OCI-LY7 (cell line): ENCODE results near the gene RPL35.

Experiments used
- EZH2phosphoT487 ChIP-seq: fragments of 200-600 bp; sonication (generic); IDR thresholded peaks from 2 replicates; pipeline ENCODE4 v1.6.1; 2018; ENCODE audit warnings: low read depth, borderline replicate concordance, mild to moderate bottlenecking, mixed run types, antibody characterized with exemption, low read length, moderate library complexity, mixed read lengths
- TF ChIP-seq, protein P1 (sequence below): fragments of 200-600 bp; sonication (generic); conservative IDR thresholded peaks from 2 replicates; pipeline ENCODE4 v1.5.1; 2014; ENCODE audit warnings: mild to moderate bottlenecking, antibody characterized with exemption, low read length, moderate library complexity, mixed read lengths

DNA sequence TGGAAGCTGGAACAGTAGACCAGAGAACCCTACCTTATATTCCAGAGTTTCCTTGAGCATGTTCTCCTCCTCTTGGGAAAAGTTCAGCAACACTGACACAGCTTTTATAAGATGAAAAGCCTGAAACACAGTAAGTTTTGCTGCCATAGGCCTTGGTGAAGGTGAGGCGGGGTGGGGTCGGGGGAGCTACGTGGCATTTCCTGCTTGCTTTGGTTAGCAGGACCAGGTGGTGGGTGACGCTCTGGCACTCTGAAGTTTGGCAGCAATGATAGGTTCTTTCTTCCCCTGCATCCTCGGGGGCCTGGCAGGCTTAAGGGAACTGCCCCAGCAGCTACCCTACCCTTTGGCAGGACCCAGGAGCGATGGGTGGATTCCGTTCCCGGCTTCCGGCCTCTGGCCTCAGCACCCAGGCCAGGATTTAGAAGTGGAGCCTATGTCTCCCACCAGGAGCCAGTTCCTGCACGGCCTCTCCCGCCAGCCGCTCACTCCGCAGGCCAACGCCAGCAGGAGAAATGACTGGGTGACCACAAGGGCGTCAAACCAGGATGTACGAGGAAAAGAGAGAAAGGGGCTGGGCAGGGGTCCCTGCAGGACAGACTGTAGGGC is 19.5 kb upstream of the RPL35 start:
- TF ChIP-seq, protein P1, sequence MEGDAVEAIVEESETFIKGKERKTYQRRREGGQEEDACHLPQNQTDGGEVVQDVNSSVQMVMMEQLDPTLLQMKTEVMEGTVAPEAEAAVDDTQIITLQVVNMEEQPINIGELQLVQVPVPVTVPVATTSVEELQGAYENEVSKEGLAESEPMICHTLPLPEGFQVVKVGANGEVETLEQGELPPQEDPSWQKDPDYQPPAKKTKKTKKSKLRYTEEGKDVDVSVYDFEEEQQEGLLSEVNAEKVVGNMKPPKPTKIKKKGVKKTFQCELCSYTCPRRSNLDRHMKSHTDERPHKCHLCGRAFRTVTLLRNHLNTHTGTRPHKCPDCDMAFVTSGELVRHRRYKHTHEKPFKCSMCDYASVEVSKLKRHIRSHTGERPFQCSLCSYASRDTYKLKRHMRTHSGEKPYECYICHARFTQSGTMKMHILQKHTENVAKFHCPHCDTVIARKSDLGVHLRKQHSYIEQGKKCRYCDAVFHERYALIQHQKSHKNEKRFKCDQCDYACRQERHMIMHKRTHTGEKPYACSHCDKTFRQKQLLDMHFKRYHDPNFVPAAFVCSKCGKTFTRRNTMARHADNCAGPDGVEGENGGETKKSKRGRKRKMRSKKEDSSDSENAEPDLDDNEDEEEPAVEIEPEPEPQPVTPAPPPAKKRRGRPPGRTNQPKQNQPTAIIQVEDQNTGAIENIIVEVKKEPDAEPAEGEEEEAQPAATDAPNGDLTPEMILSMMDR: no peak
- TF ChIP-seq EZH2phosphoT487: no peak
